ENCODE data around the gene RUNX2. TPM values are rescaled to one million over a fixed set of nuclear protein-coding genes. Genes with fewer than 3 reads are reported as not detected.
A peak's percentile ranks its signal among the peaks of the same experiment; 100 is the strongest.

The RUNX2 gene
- polyA plus RNA-seq, 3 donors: 1.5 to 2.8 (median 2.7) TPM

- DNase-seq: no peak
Measured at GRCh38 chr6:45587229-45588060, 259.3 kb downstream of the RUNX2 start.

GRCh38 chr6:45589367-45589766 is 261.2 kb downstream of the RUNX2 start:
- DNase-seq: no peak

GRCh38 chr6:45590226-45590625 is 262.1 kb downstream of the RUNX2 start:
- DNase-seq: peak; percentile 82

- peak; percentile 62 for DNase-seq
Measured at GRCh38 chr6:45590696-45591184, 262.6 kb downstream of the RUNX2 start.

- no peak for DNase-seq
Measured at GRCh38 chr6:45591306-45591705, 263.2 kb downstream of the RUNX2 start.

- DNase-seq: no peak
Measured at GRCh38 chr6:45591890-45592289, 263.8 kb downstream of the RUNX2 start.

- no peak for DNase-seq
Measured at GRCh38 chr6:45592991-45593390, 264.9 kb downstream of the RUNX2 start.

GRCh38 chr6:45595010-45595851 is 267.1 kb downstream of the RUNX2 start:
- no peak for DNase-seq

GRCh38 chr6:45597424-45597823 is 269.3 kb downstream of the RUNX2 start:
- DNase-seq: no peak

GRCh38 chr6:45599053-45599452 is 270.9 kb downstream of the RUNX2 start:
- DNase-seq: no peak

- no peak for DNase-seq
Measured at GRCh38 chr6:45605971-45606370, 277.8 kb downstream of the RUNX2 start.

- DNase-seq: no peak
Measured at GRCh38 chr6:45606831-45607400, 278.8 kb downstream of the RUNX2 start.

- no peak for DNase-seq
Measured at GRCh38 chr6:45607798-45608197, 279.7 kb downstream of the RUNX2 start.

- no peak for DNase-seq
Measured at GRCh38 chr6:45608252-45608913, 280.3 kb downstream of the RUNX2 start.

- no peak for DNase-seq
Measured at GRCh38 chr6:45609141-45609638, 281.1 kb downstream of the RUNX2 start.

- DNase-seq: no peak
Measured at GRCh38 chr6:45610374-45610773, 282.2 kb downstream of the RUNX2 start.

GRCh38 chr6:45610832-45611231 is 282.7 kb downstream of the RUNX2 start:
- no peak for DNase-seq

- no peak for DNase-seq
Measured at GRCh38 chr6:45611491-45611890, 283.4 kb downstream of the RUNX2 start.

GRCh38 chr6:45613656-45614055 is 285.5 kb downstream of the RUNX2 start:
- DNase-seq: peak; percentile 68

GRCh38 chr6:45614488-45615285 is 286.6 kb downstream of the RUNX2 start:
- no peak for DNase-seq

- DNase-seq: no peak
Measured at GRCh38 chr6:45616209-45616608, 288.1 kb downstream of the RUNX2 start.

All from renal pelvis (tissue), 4 donors.